Gastrocnemius medialis (tissue), 4 donors: ENCODE data around the gene SCGB1C1. TPM values are rescaled to one million over a fixed set of nuclear protein-coding genes. Genes with fewer than 3 reads are reported as not detected.
A peak's percentile ranks its signal among the peaks of the same experiment; 100 is the strongest.

Experiments
- ATAC-seq, 2 donors: fragments of 150-250 bp; one replicate each; pipeline ENCODE4 v1.9.1; 2016
- DNase-seq, 2 donors: peaks; one replicate each; pipeline ENCODE4 v3.0.0-alpha.2; 2019
- H3K27ac ChIP-seq, 4 donors: fragments of 200-600 bp; sonication (generic); 1 replicate in 1 of 4; 2 replicates in 3 of 4; pipeline ENCODE4 v1.5.1; 2016 to 2018; ENCODE audit warnings: mild to moderate bottlenecking in 2 of 4, moderate library complexity in 1 of 4
- H3K27me3 ChIP-seq, 3 donors: fragments of 200-600 bp; sonication (generic) in 2 of 3; 1 replicate in 1 of 3; 2 replicates in 2 of 3; pipeline versions ENCODE4 v1.5.1 to v1.6.0; 2016 to 2019; ENCODE audit warnings: mild to moderate bottlenecking in 1 of 3, moderate library complexity in 1 of 3
- H3K36me3 ChIP-seq, 2 donors: fragments of 200-600 bp; sonication (generic) in 1 of 2; one replicate each; pipeline ENCODE4 v1.5.1; 2017 to 2018
- H3K4me1 ChIP-seq, 2 donors: fragments of 200-600 bp; sonication (generic) in 1 of 2; one replicate each; pipeline ENCODE4 v1.5.1; 2016 to 2017; ENCODE audit warnings: mild to moderate bottlenecking in 2 of 2
- H3K4me3 ChIP-seq, 4 donors: fragments of 200-600 bp; sonication (generic) in 3 of 4; 1 replicate in 1 of 4; 2 replicates in 3 of 4; pipeline ENCODE4 v1.5.1; 2016 to 2019; ENCODE audit warnings: mild to moderate bottlenecking in 2 of 4
- H3K9me3 ChIP-seq, 3 donors: fragments of 200-600 bp; sonication (generic) in 2 of 3; 1 replicate in 1 of 3; 2 replicates in 2 of 3; pipeline ENCODE4 v1.5.1; 2016 to 2019
- POLR2A ChIP-seq, 2 donors: fragments of 450-650 bp; IDR thresholded peaks; one replicate each; pipeline ENCODE4 v1.6.1; 2017; ENCODE audit warnings: antibody characterized with exemption in 2 of 2, mild to moderate bottlenecking in 2 of 2, moderate library complexity in 2 of 2
- in situ Hi-C, 4 donors: fragments of 200-750 bp; cut with MboI; loops; one replicate each; pipeline versions ENCODE4 v1.15.0 to v1.8.0; 2017; ENCODE audit warnings: low sequenced_read_pairs in 4 of 4
- intact Hi-C: fragments of 100-400 bp; cut with DNase I; formaldehyde crosslinking; loops from one replicate; pipeline ENCODE4 v1.15.1; 2023; ENCODE audit warnings: low total_unique reads
- total RNA-seq, 4 donors: library from RNA; depleted of rRNA; stranded (reverse); fragments of >200 nt; gene quantifications; one replicate each; pipeline versions ENCODE4 v1.1.0 to v1.2.3, GENCODE V29; 2016
- TF ChIP-seq, protein P1 (sequence below), 5 experiments: fragments of 450-650 bp in 3 of 5; fragments of 200-600 bp in 2 of 5; sonication (generic) in 2 of 5; IDR thresholded peaks in 4 of 5; conservative IDR thresholded peaks in 1 of 5; 1 replicate in 4 of 5; 2 replicates in 1 of 5; pipeline ENCODE4 v1.5.1; 2016 to 2019; ENCODE audit warnings: antibody characterized with exemption in 5 of 5, mild to moderate bottlenecking in 3 of 5, moderate library complexity in 3 of 5

The SCGB1C1 gene
- total RNA-seq, 4 donors from 2014 or later, result not detected

DNA sequence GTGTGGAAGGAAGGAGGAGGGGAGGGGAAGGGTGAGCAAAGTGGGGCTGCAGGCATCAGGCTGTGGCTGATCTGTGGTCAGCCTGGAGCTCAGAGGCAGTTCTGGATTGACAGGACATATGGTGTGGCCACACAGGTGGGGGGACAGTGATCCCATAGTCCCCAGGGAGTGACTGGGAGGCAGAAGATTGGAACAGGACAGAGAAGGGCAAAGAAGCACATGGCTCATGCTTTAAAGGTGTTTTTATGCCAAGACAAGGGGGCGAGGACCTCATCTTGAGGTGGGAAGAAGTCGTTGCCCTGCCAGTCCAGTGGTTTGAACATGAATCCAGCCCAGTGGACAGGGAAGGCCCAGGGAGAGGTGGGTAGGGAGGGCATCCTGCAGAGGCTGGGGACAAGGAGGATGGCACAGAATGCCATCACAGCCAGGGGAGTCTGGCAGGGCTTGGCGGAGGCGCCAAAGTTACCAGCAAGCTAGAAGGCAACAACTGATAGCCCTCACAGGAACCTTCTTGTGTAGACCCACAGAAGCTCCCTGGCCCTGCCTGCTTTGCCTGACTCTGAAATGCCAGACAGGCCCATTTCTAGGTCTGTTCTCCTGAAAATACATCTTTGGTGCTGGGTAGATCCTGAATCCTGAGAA is 11.2 kb downstream of the SCGB1C1 start:
- no peak for DNase-seq
- in situ Hi-C loops (no loop called here), intact Hi-C loops (loop anchor here (10.0 kb wide), 1 partner anchor 241 kb away; the partner anchor contains the start of gene ANO9)
- Histone ChIP-seq H3K36me3 (peaks cover 0 to 29% of the 10 kb centered on the region in 2 donors), H3K9me3 (no peaks in the 10 kb centered on the region), H3K27me3 (no peaks in the 10 kb centered on the region), H3K4me1 (peaks cover 13 to 21% of the 10 kb centered on the region in 2 donors), H3K27ac (no peak overlapping the region), H3K4me3 (no peak overlapping the region)
- ATAC-seq, result no peak
- no peak for TF ChIP-seq POLR2A (IDR thresholded peaks at IDR 0.05)
- TF ChIP-seq, protein P1, sequence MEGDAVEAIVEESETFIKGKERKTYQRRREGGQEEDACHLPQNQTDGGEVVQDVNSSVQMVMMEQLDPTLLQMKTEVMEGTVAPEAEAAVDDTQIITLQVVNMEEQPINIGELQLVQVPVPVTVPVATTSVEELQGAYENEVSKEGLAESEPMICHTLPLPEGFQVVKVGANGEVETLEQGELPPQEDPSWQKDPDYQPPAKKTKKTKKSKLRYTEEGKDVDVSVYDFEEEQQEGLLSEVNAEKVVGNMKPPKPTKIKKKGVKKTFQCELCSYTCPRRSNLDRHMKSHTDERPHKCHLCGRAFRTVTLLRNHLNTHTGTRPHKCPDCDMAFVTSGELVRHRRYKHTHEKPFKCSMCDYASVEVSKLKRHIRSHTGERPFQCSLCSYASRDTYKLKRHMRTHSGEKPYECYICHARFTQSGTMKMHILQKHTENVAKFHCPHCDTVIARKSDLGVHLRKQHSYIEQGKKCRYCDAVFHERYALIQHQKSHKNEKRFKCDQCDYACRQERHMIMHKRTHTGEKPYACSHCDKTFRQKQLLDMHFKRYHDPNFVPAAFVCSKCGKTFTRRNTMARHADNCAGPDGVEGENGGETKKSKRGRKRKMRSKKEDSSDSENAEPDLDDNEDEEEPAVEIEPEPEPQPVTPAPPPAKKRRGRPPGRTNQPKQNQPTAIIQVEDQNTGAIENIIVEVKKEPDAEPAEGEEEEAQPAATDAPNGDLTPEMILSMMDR (IDR thresholded peaks at IDR 0.05 in 4 of 5, conservative IDR thresholded peaks at IDR 0.05 in 1 of 5), result no peak

DNA sequence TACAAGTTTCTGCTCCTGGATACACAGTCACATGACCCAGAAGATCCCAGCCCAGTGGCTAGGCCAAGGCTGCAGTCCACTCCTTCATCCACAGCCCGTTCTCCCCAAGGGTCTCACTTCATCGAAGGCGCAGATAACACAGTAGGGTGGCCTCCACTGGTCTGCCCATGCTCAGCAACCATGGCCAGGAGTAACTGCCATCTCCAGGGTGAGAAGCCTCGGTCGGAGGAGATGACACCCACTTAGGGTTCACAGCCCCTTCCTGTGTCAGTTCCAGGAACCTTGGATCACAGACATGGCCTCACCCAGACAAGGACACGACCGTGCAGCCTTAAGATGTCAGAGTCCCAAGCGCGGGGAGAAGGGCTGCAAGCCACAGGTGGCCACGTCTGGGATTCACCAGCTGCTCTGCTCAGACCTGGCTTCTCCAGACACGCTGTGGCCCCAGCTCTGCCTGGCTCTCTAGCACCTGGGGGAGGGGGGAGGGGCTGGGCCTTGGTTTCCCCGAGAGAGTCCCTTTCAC is 11.8 kb downstream of the SCGB1C1 start:
- no peaks in the 10 kb centered on the region for H3K9me3 ChIP-seq
- in situ Hi-C loops, result no loop called here
- no peak overlapping the region for H3K4me3 ChIP-seq
- intact Hi-C loops, result loop anchor here (5.0 to 10.0 kb wide), 3 partner anchors 148 to 303 kb away; partner anchors contain the start of genes ANO9 and RNH1
- no peak for DNase-seq
- no peak overlapping the region for H3K27ac ChIP-seq
- ATAC-seq, result no peak
- peaks cover 19 to 27% of the 10 kb centered on the region in 2 donors for H3K4me1 ChIP-seq
- peaks cover 0 to 32% of the 10 kb centered on the region in 2 donors for H3K36me3 ChIP-seq
- H3K27me3 ChIP-seq, result no peaks in the 10 kb centered on the region
- no peak for TF ChIP-seq POLR2A (IDR thresholded peaks at IDR 0.05)
- TF ChIP-seq, protein P1 (IDR thresholded peaks at IDR 0.05 in 4 of 5, conservative IDR thresholded peaks at IDR 0.05 in 1 of 5), result no peak

DNA sequence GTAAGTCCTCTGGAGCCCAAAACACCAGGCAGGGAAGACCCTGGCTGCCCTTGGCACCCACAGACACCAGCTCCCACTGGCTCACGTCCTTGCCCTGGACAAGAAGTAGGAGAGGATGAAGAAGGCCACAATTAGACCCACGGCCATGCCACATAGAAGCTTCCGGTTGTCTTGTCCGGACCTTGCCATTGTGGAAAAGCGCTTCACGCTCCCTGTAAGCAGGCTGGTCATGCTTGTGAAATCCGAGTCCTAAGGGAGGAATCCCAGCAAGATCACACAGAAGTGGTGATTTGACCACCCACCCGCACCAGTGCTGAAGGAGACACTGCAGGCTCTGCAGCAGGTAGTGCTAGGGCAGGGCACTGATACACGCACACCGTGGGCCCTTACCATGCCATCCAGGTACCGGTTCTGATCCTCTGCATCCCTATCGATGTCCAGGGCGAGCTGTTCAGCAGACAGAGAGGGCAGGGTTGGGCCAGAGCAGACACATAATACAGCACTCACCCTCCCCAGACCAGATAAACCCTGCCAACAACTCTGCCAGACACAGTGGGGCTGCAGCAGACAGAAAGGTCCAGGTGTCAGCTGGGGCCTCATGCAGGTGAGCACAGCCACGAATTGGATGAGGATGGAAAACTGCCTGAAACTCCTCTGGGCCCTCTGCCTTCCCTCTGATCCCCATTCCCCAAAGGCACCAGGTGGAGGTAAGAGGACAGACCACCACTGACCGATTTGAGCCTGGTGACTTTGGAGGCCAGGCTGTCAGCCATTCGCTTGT is 12.5 kb downstream of the SCGB1C1 start:
- TF ChIP-seq POLR2A (IDR thresholded peaks at IDR 0.05), result no peak
- TF ChIP-seq, protein P1 (IDR thresholded peaks at IDR 0.05 in 4 of 5, conservative IDR thresholded peaks at IDR 0.05 in 1 of 5), result no peak
- H3K9me3 ChIP-seq, result no peaks in the 10 kb centered on the region
- DNase-seq (no peak), ATAC-seq (no peak)
- intact Hi-C loops, result loop anchor here (5.0 to 10.0 kb wide), 3 partner anchors 147 to 302 kb away; partner anchors contain the start of genes ANO9 and RNH1
- H3K27me3 ChIP-seq, result no peaks in the 10 kb centered on the region
- H3K4me3 ChIP-seq, result peak overlapping the region in 2 of 4 donors; percentile 78 to 89
- in situ Hi-C loops, result no loop called here
- H3K4me1 ChIP-seq, result peaks cover 26 to 34% of the 10 kb centered on the region in 2 donors
- H3K27ac ChIP-seq, result peak overlapping the region in 1 of 4 donors; percentile 100
- H3K36me3 ChIP-seq, result peaks cover 0 to 39% of the 10 kb centered on the region in 2 donors

DNA sequence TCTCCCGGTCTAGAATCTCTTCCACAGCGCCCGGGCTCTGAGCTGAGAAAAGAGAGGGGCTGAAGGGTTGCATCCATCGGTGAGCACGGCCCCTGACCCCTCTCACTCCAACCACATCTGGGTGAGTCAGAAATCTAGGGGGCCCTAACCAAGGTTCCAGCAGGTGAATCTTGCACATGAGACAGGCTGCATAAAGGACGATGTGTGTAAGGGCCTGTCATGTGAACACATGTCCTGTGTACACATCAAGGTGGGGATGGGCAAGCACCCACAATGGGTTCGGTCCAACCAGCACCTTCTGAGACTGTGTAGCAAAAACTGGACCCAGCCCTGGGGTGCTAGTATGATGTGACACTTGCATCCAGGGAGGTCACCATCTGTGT is 13.1 kb downstream of the SCGB1C1 start:
- DNase-seq, result no peak
- in situ Hi-C loops (no loop called here), intact Hi-C loops (loop anchor here (5.0 to 10.0 kb wide), 3 partner anchors 146 to 301 kb away; partner anchors contain the start of genes ANO9 and RNH1)
- Histone ChIP-seq H3K4me3 (peak overlapping the region; percentile 72 to 99 (median 84)), H3K27me3 (no peaks in the 10 kb centered on the region), H3K4me1 (peaks cover 26 to 40% of the 10 kb centered on the region in 2 donors), H3K9me3 (no peaks in the 10 kb centered on the region), H3K36me3 (peaks cover 0 to 41% of the 10 kb centered on the region in 2 donors), H3K27ac (peak overlapping the region; percentile 95 to 100 (median 98))
- TF ChIP-seq, protein P1 (IDR thresholded peaks at IDR 0.05 in 4 of 5, conservative IDR thresholded peaks at IDR 0.05 in 1 of 5), result no peak
- no peak for TF ChIP-seq POLR2A (IDR thresholded peaks at IDR 0.05)
- ATAC-seq, result no peak
